ENCODE results near the gene LY86.
"Not testable (repeated sequence)": the region's sequence is repeated elsewhere in the genome, so short reads cannot be mapped to it uniquely, and the experiment has no call there.

The LY86 gene

DNA sequence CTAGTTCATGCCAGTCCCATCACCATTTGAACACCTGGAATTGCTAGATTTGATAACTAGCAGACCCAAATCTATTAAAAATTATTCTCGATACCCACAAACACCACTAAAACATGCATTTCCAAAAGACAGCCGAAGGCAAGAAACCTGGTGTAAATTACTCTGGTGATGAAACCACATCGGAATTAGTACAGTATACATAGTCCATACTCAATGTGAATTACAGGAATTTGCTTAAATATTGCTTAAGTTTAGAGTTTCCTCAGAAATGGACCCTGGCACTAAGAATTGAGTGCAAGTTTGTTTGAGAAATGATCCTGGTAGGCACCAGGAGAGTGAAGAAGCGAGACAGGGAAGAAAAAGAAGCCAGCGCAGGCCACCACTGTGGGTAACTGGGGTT is 13.7 kb downstream of the LY86 start:
- DNase-seq = no peak
- Histone ChIP-seq H3K27ac (no peak overlapping the region), H3K4me3 (ENCODE audit: low read depth, low read length) (no peak overlapping the region), H3K27me3 (replicated peaks) (no peaks in the 10 kb centered on the region), H3K36me3 (replicated peaks) (no peaks in the 10 kb centered on the region)
- in situ Hi-C loops (cut with HindIII; ENCODE audit: low pct_ligation_motif_present, low sequenced_read_pairs) = no loop called here
- TF ChIP-seq, protein P1, sequence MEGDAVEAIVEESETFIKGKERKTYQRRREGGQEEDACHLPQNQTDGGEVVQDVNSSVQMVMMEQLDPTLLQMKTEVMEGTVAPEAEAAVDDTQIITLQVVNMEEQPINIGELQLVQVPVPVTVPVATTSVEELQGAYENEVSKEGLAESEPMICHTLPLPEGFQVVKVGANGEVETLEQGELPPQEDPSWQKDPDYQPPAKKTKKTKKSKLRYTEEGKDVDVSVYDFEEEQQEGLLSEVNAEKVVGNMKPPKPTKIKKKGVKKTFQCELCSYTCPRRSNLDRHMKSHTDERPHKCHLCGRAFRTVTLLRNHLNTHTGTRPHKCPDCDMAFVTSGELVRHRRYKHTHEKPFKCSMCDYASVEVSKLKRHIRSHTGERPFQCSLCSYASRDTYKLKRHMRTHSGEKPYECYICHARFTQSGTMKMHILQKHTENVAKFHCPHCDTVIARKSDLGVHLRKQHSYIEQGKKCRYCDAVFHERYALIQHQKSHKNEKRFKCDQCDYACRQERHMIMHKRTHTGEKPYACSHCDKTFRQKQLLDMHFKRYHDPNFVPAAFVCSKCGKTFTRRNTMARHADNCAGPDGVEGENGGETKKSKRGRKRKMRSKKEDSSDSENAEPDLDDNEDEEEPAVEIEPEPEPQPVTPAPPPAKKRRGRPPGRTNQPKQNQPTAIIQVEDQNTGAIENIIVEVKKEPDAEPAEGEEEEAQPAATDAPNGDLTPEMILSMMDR (IDR thresholded peaks at IDR 0.05; ENCODE audit: low read depth, low read length, missing control alignments) = no peak

DNA sequence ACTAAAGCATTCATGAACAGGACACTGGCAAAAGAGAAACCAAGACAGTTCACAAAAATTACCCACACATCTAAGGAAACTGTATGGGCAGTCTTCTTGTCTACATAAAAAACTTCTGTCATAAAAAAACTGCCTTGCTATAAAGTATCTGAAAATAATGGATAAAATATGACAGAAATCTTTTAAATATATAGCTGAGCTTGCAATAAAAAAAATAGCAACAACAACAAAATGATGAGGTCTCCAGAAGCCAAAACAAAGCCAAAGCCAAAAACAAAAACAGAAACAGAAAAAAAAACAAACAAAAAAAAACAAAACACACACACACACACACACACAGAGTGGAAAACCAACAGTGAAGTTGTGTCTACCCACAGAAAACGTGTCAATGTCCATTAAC is 14.8 kb downstream of the LY86 start:
- H3K27me3 ChIP-seq (replicated peaks) = no peaks in the 10 kb centered on the region
- no peaks in the 10 kb centered on the region for H3K36me3 ChIP-seq (replicated peaks)
- no peak overlapping the region for H3K4me3 ChIP-seq (ENCODE audit: low read depth, low read length)
- in situ Hi-C loops (cut with HindIII; ENCODE audit: low pct_ligation_motif_present, low sequenced_read_pairs) = no loop called here
- DNase-seq = no peak
- TF ChIP-seq, protein P1 (IDR thresholded peaks at IDR 0.05; ENCODE audit: low read depth, low read length, missing control alignments) = no peak
- no peak overlapping the region for H3K27ac ChIP-seq

DNA sequence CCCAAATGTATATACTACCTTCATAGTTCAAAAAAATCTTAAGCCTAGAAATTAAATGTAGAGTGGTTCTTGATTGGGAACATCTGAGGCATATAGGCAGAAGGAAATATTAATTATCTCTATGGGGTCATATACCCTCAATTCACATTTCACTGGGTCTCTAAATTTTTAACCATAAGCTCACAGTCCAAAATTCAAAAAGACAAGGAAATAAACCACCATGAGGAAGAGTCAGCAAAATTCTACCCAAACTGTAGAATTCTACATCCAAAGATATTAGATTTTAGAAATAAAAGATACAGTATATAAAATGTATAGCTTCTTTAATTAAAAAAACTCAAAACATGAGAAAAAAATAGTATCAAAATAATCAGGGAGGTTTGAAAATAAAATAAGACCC is 15.5 kb downstream of the LY86 start:
- in situ Hi-C loops (cut with HindIII; ENCODE audit: low pct_ligation_motif_present, low sequenced_read_pairs) = no loop called here
- TF ChIP-seq, protein P1 (IDR thresholded peaks at IDR 0.05; ENCODE audit: low read depth, low read length, missing control alignments) = no peak
- Histone ChIP-seq H3K36me3 (replicated peaks) (no peaks in the 10 kb centered on the region), H3K27me3 (replicated peaks) (no peaks in the 10 kb centered on the region), H3K4me3 (ENCODE audit: low read depth, low read length) (no peak overlapping the region), H3K27ac (no peak overlapping the region)
- DNase-seq = no peak

DNA sequence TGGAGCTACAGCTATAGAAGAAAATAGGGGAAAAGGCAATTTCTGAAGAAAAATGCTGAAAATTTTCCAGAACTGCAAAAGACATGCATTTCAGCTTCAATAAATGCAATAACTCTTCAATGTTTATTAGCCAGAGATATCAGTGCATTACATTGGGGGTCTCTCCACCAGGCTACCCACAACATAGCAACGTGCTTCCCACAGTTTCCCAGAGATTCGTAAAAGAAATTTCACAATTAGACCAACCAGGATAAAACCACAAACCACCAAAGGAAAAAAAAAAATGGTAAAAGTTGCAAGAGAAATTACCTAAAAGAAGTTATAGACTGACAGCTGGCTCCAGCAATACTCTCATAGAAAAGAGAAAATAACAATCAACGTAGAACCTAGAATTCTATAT is 16.0 kb downstream of the LY86 start:
- H3K36me3 ChIP-seq (replicated peaks) = no peaks in the 10 kb centered on the region
- in situ Hi-C loops (cut with HindIII; ENCODE audit: low pct_ligation_motif_present, low sequenced_read_pairs) = no loop called here
- H3K27ac ChIP-seq = no peak overlapping the region
- no peaks in the 10 kb centered on the region for H3K27me3 ChIP-seq (replicated peaks)
- no peak overlapping the region for H3K4me3 ChIP-seq (ENCODE audit: low read depth, low read length)
- DNase-seq = no peak
- TF ChIP-seq, protein P1 (IDR thresholded peaks at IDR 0.05; ENCODE audit: low read depth, low read length, missing control alignments) = no peak

DNA sequence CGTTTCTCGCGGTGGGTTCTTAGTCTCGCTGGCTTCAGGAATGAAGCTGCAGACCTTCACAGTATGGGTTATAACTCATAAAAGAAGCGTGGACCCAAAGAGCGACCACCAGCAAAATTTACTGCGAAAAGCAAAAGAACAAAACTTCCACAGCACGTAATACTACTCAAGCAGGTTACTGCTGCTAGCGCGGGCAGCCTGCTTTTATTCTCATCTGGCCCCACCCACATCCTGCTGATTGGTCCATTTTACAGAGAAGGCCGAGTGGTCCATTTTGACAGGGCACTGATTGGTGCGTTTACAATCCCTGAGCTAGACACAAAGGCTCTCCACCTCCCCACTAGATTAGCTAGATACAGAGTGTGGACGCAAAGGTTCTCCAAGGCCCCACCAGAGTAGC is 17.4 kb downstream of the LY86 start:
- no peaks in the 10 kb centered on the region for H3K27me3 ChIP-seq (replicated peaks)
- TF ChIP-seq, protein P1 (IDR thresholded peaks at IDR 0.05; ENCODE audit: low read depth, low read length, missing control alignments) = no peak
- H3K36me3 ChIP-seq (replicated peaks) = no peaks in the 10 kb centered on the region
- no peak overlapping the region for H3K27ac ChIP-seq
- H3K4me3 ChIP-seq (ENCODE audit: low read depth, low read length) = no peak overlapping the region
- DNase-seq = no peak
- in situ Hi-C loops (cut with HindIII; ENCODE audit: low pct_ligation_motif_present, low sequenced_read_pairs) = no loop called here

DNA sequence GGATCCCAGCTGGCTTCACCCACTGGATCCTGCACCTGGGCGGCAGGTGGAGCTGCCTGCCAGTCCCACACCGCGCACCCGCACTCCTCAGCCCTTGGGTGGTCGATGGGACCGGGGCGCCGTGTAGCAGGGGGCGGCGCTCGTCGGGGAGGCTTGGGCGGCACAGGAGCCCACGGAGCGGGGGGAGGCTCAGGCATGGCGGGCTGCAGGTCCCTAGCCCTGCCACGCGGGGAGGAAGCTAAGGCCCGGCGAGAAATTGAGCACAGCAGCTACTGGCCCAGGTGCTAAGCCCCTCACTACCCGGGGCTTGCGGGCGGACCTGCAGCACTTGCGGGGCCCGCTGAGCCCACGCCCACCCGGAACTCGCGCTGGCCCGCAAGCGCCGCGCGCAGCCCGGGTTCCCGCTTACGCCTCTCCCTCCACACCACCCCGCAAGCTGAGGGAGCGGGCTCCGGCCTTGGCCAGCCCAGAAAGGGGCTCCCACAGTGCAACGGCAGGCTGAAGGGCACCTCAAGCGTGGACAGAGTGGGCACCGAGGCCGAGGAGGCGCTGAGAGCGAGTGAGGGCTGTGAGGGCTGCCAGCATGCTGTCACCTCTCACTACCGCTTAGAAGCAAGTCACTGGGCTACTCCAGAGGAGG is 18.0 kb downstream of the LY86 start:
- H3K27ac ChIP-seq; H3K4me3 ChIP-seq (ENCODE audit: low read depth, low read length); in situ Hi-C loops (cut with HindIII; ENCODE audit: low pct_ligation_motif_present, low sequenced_read_pairs); H3K36me3 ChIP-seq (replicated peaks); DNase-seq; H3K27me3 ChIP-seq (replicated peaks): not testable (repeated sequence)

Measured in brain microvascular endothelial cell (primary cell).